Ishikawa (cell line): Measurements from ENCODE around the gene PODXL2.

Source experiments
- CEBPB ChIP-seq: IDR thresholded peaks from 2 replicates; pipeline ENCODE4 v1.6.1; 2012
- EP300 ChIP-seq: IDR thresholded peaks from 2 replicates; pipeline ENCODE4 v1.6.1; 2012; ENCODE audit warnings: borderline replicate concordance
- NFIC ChIP-seq: IDR thresholded peaks from 2 replicates; pipeline ENCODE4 v1.6.1; 2012
- RAD21 ChIP-seq: IDR thresholded peaks from 2 replicates; pipeline ENCODE4 v1.6.1; 2012; ENCODE audit warnings: low read depth
- TAF1 ChIP-seq: IDR thresholded peaks from 2 replicates; pipeline ENCODE4 v1.6.1; 2012; ENCODE audit warnings: low read depth, mild to moderate bottlenecking
- TCF12 ChIP-seq: IDR thresholded peaks from 2 replicates; pipeline ENCODE4 v1.6.1; 2012; ENCODE audit warnings: low read depth
- YY1 ChIP-seq: IDR thresholded peaks from 2 replicates; pipeline ENCODE4 v1.6.1; 2012; ENCODE audit warnings: low read depth
- TF ChIP-seq, protein P1 (sequence below): IDR thresholded peaks from 2 replicates; pipeline ENCODE4 v1.6.1; 2012; ENCODE audit warnings: low read depth, mild to moderate bottlenecking

DNA sequence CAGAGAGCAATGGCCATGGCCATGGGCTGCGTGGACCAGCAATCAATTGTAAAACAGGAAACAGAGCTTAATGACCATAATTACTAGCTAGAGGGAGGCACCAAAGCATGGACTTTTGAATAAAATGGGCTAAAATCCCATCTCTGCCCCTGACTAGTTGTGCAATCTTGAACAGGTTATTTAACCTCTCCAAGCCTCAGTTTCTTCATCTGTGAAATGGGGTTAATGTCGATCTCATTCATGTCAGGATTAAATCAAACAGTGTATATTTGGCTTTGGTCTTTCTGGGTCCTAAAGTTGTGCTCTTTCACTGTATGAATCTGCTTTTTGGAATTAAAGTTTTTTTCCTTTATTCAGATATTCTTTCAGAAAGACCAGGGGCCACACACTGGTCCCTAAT, 79.9 kb downstream of the PODXL2 start:
- no peak for TF ChIP-seq TCF12
- TF ChIP-seq CEBPB = no peak
- no peak for TF ChIP-seq EP300
- TF ChIP-seq, protein P1, sequence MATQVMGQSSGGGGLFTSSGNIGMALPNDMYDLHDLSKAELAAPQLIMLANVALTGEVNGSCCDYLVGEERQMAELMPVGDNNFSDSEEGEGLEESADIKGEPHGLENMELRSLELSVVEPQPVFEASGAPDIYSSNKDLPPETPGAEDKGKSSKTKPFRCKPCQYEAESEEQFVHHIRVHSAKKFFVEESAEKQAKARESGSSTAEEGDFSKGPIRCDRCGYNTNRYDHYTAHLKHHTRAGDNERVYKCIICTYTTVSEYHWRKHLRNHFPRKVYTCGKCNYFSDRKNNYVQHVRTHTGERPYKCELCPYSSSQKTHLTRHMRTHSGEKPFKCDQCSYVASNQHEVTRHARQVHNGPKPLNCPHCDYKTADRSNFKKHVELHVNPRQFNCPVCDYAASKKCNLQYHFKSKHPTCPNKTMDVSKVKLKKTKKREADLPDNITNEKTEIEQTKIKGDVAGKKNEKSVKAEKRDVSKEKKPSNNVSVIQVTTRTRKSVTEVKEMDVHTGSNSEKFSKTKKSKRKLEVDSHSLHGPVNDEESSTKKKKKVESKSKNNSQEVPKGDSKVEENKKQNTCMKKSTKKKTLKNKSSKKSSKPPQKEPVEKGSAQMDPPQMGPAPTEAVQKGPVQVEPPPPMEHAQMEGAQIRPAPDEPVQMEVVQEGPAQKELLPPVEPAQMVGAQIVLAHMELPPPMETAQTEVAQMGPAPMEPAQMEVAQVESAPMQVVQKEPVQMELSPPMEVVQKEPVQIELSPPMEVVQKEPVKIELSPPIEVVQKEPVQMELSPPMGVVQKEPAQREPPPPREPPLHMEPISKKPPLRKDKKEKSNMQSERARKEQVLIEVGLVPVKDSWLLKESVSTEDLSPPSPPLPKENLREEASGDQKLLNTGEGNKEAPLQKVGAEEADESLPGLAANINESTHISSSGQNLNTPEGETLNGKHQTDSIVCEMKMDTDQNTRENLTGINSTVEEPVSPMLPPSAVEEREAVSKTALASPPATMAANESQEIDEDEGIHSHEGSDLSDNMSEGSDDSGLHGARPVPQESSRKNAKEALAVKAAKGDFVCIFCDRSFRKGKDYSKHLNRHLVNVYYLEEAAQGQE = no peak
- no peak for TF ChIP-seq NFIC
- no peak for TF ChIP-seq TAF1
- no peak for TF ChIP-seq RAD21
- no peak for TF ChIP-seq YY1
